MV-4-11 (cell line): ENCODE measurements around the gene PHF2.

Experiments used
- DNase-seq: peaks from one replicate; lab custom pipeline; 2025; lab: John Stamatoyannopoulos, UW

Gene PHF2

GRCh38 chr9:93630806-93631411 is 54.5 kb downstream of the PHF2 start:
- DNase-seq: no peak

GRCh38 chr9:93633492-93634221 is 57.3 kb downstream of the PHF2 start:
- DNase-seq: no peak

- DNase-seq: no peak
These were observed 58.2 kb downstream of the PHF2 start for GRCh38 chr9:93634311-93635185.

GRCh38 chr9:93635186-93636107 is 59.1 kb downstream of the PHF2 start:
- no peak for DNase-seq

- no peak for DNase-seq
These were observed 59.8 kb downstream of the PHF2 start for GRCh38 chr9:93636172-93636661.

GRCh38 chr9:93636667-93637066 is 60.3 kb downstream of the PHF2 start:
- DNase-seq: no peak

- no peak for DNase-seq
These were observed 61.5 kb downstream of the PHF2 start for GRCh38 chr9:93637886-93638285.

- no peak for DNase-seq
These were observed 63.6 kb downstream of the PHF2 start for GRCh38 chr9:93640027-93640426.

GRCh38 chr9:93642961-93643360 is 66.6 kb downstream of the PHF2 start:
- DNase-seq: no peak

- no peak for DNase-seq
These were observed 68.2 kb downstream of the PHF2 start for GRCh38 chr9:93644397-93645088.

- no peak for DNase-seq
These were observed 68.9 kb downstream of the PHF2 start for GRCh38 chr9:93645149-93645889.

GRCh38 chr9:93645921-93646639 is 69.7 kb downstream of the PHF2 start:
- DNase-seq: no peak

- no peak for DNase-seq
These were observed 70.3 kb downstream of the PHF2 start for GRCh38 chr9:93646640-93647178.

GRCh38 chr9:93648181-93648580 is 71.8 kb downstream of the PHF2 start:
- no peak for DNase-seq

- no peak for DNase-seq
These were observed 72.5 kb downstream of the PHF2 start for GRCh38 chr9:93648836-93649235.

GRCh38 chr9:93649610-93650261 is 73.4 kb downstream of the PHF2 start:
- DNase-seq: no peak

- no peak for DNase-seq
These were observed 74.1 kb downstream of the PHF2 start for GRCh38 chr9:93650448-93650847.

GRCh38 chr9:93651521-93651950 is 75.2 kb downstream of the PHF2 start:
- no peak for DNase-seq
